ENCODE data around the gene FRS3. TPM values are rescaled to one million over a fixed set of nuclear protein-coding genes. Genes with fewer than 3 reads are reported as not detected.

FRS3 gene
- total and polyA plus RNA-seq, 9 of the 15 experiments (the other 6 are each of a cell fraction or from before 2014, with no cell fraction given), result 0.03 to 3.7 (median 1.6) TPM

DNA sequence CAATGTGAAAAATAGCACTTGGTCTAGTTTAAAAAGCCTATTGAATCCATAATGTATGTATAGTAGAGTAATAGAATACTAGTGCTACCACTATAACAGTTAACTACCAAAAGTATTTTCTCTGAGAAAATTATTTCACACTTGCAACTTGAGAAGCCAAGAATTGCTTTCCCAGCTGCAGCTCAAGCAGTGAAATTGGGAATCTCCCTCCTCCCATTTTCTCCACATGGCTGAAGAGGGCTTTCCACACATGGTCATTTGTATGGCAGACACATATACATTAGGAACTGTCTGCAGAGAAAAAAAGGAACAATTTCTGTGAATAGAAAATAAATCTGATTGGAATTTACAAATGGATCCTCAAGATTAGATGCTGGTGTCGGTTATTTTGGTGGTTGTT, 42.3 kb upstream of the FRS3 start:
- no peak overlapping the region for H3K4me3 ChIP-seq
- H3K36me3 ChIP-seq (ENCODE audit: control insufficient read depth, insufficient read depth, low read length), result no peaks in the 10 kb centered on the region
- no peak for DNase-seq (ENCODE audit: extremely low read depth in 1 of 4, low spot score in 3 of 4)
- no peaks in the 10 kb centered on the region for H4K20me1 ChIP-seq (replicated peaks; ENCODE audit: control insufficient read depth, insufficient read depth, low read length)
- POLR2A ChIA-PET, result no interaction called here
- H3K4me1 ChIP-seq (replicated peaks in 1 of 2; ENCODE audit: control insufficient read depth in 2 of 2, insufficient read depth in 2 of 2, low read length in 2 of 2), result peaks cover 0 to 28% of the 10 kb centered on the region in 2 experiments; a peak in 4 of 5 replicates
- H2AFZ ChIP-seq (ENCODE audit: low read depth, low read length), result no peak overlapping the region
- no peak overlapping the region for H3K4me2 ChIP-seq (ENCODE audit: insufficient read depth, low read length)
- FAIRE-seq, result no peak
- H3K9ac ChIP-seq (ENCODE audit: insufficient read depth in 1 of 2, low read depth in 2 of 2, low read length in 2 of 2), result no peak overlapping the region
- no peak for ATAC-seq
- no TSS peak for BruUV-seq (replicated peaks)
- H3K27me3 ChIP-seq (ENCODE audit: control insufficient read depth in 2 of 2, insufficient read depth in 2 of 2, low read length in 2 of 2), result no peaks in the 10 kb centered on the region
- H3K9me3 ChIP-seq (replicated peaks; ENCODE audit: control insufficient read depth, insufficient read depth, low read depth, low read length), result no peaks in the 10 kb centered on the region
- WGBS (ENCODE audit: insufficient coverage, low coverage, missing lambda C conversion rate), result 13% methylated on average over 1 of the region's 1 CpG
- TF ChIP-seq TSC22D4 (tag; IDR thresholded peaks at IDR 0.05) (no peak), MAZ (CRISPR knock-in tag; conservative IDR thresholded peaks at IDR 0.05 in 1 of 2, IDR thresholded peaks at IDR 0.05 in 1 of 2) (no peak), BDP1 (IDR thresholded peaks at IDR 0.05; ENCODE audit: insufficient read depth, insufficient read length) (no peak), NELFE (IDR thresholded peaks at IDR 0.05; ENCODE audit: insufficient read depth, insufficient read length) (no peak), SMAD2 (IDR thresholded peaks at IDR 0.05; ENCODE audit: low read depth, low read length) (no peak), FOXM1 (IDR thresholded peaks at IDR 0.05; ENCODE audit: low read depth) (no peak), FOXM1 (CRISPR knock-in tag; IDR thresholded peaks at IDR 0.05; ENCODE audit: low read depth) (no peak), KLF10 (CRISPR knock-in tag; IDR thresholded peaks at IDR 0.05) (no peak), HNRNPLL (IDR thresholded peaks at IDR 0.05; ENCODE audit: low read depth, low read length, poor library complexity, severe bottlenecking) (no peak), ZNF449 (CRISPR knock-in tag; IDR thresholded peaks at IDR 0.05) (no peak), NONO (IDR thresholded peaks at IDR 0.05; ENCODE audit: low read depth in 2 of 2, low read length in 1 of 2) (no peak), PRPF4 (IDR thresholded peaks at IDR 0.05; ENCODE audit: insufficient read depth, low read depth, low read length, poor library complexity, severe bottlenecking) (no peak), SMAD4 (CRISPR knock-in tag; conservative IDR thresholded peaks at IDR 0.05) (no peak)
- TF ChIP-seq, protein P1, sequence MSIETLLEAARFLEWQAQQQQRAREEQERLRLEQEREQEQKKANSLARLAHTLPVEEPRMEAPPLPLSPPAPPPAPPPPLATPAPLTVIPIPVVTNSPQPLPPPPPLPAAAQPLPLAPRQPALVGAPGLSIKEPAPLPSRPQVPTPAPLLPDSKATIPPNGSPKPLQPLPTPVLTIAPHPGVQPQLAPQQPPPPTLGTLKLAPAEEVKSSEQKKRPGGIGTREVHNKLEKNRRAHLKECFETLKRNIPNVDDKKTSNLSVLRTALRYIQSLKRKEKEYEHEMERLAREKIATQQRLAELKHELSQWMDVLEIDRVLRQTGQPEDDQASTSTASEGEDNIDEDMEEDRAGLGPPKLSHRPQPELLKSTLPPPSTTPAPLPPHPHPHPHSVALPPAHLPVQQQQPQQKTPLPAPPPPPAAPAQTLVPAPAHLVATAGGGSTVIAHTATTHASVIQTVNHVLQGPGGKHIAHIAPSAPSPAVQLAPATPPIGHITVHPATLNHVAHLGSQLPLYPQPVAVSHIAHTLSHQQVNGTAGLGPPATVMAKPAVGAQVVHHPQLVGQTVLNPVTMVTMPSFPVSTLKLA (conservative IDR thresholded peaks at IDR 0.05), result no peak
- TF ChIP-seq, protein P2, sequence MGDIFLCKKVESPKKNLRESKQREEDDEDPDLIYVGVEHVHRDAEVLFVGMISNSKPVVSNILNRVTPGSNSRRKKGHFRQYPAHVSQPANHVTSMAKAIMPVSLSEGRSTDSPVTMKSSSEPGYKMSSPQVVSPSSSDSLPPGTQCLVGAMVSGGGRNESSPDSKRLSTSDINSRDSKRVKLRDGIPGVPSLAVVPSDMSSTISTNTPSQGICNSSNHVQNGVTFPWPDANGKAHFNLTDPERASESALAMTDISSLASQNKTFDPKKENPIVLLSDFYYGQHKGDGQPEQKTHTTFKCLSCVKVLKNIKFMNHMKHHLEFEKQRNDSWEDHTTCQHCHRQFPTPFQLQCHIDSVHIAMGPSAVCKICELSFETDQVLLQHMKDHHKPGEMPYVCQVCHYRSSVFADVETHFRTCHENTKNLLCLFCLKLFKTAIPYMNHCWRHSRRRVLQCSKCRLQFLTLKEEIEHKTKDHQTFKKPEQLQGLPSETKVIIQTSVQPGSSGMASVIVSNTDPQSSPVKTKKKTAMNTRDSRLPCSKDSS (IDR thresholded peaks at IDR 0.05; ENCODE audit: low read depth, partially characterized antibody), result no peak
- H3K79me2 ChIP-seq (ENCODE audit: control insufficient read depth, insufficient read depth, low read length), result no peaks in the 10 kb centered on the region; the same call in 2 of the 3 replicates
- CTCF ChIA-PET (ENCODE audit: low intra/inter-chr PET ratio), result no interaction called here
- intact Hi-C loops (cut with micrococcal nuclease) (no loop called here), in situ Hi-C loops (cut with MboI) (no loop called here)
- no peak overlapping the region for H3K27ac ChIP-seq (ENCODE audit: extremely low read depth, low read depth, low read length)
- no peaks in the 10 kb centered on the region for H3K9me1 ChIP-seq (ENCODE audit: control insufficient read depth, insufficient read depth, low read length)

Measured in K562 (cell line).